GM12875 (cell line): ENCODE data around the gene TBC1D2.

Source experiments
- H3K4me3 ChIP-seq: one replicate; pipeline ENCODE4 v1.5.1; 2011; ENCODE audit warnings: low read depth, low read length, control low read depth
- TF ChIP-seq, protein P1 (sequence below): IDR thresholded peaks from 2 replicates; pipeline ENCODE4 v1.5.1; 2011; ENCODE audit warnings: low read depth, mild to moderate bottlenecking, control low read depth, inconsistent platforms, low read length, moderate library complexity, borderline replicate concordance; ENCODE audit not compliant: insufficient read depth

TBC1D2 gene

GRCh38 chr9:98229620-98230019 is 25.8 kb downstream of the TBC1D2 start:
- H3K4me3 ChIP-seq = no peak overlapping the region
- TF ChIP-seq, protein P1, sequence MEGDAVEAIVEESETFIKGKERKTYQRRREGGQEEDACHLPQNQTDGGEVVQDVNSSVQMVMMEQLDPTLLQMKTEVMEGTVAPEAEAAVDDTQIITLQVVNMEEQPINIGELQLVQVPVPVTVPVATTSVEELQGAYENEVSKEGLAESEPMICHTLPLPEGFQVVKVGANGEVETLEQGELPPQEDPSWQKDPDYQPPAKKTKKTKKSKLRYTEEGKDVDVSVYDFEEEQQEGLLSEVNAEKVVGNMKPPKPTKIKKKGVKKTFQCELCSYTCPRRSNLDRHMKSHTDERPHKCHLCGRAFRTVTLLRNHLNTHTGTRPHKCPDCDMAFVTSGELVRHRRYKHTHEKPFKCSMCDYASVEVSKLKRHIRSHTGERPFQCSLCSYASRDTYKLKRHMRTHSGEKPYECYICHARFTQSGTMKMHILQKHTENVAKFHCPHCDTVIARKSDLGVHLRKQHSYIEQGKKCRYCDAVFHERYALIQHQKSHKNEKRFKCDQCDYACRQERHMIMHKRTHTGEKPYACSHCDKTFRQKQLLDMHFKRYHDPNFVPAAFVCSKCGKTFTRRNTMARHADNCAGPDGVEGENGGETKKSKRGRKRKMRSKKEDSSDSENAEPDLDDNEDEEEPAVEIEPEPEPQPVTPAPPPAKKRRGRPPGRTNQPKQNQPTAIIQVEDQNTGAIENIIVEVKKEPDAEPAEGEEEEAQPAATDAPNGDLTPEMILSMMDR = no peak

DNA sequence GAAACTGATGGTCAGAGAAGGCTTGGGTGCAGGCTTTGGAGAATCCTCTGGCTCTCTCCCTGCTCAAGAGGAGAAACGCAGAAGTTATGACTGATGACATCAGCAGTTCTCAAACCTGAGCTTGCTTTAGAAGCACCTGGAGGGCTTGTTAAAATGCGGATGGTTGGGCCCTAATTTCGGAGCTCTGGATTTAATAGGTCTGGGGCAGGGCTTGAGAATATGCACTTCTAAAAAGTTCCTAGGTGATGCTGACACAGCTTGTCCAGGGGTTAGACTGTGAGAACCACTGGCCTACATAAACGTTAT is 26.4 kb downstream of the TBC1D2 start:
- TF ChIP-seq, protein P1 = no peak
- no peak overlapping the region for H3K4me3 ChIP-seq

DNA sequence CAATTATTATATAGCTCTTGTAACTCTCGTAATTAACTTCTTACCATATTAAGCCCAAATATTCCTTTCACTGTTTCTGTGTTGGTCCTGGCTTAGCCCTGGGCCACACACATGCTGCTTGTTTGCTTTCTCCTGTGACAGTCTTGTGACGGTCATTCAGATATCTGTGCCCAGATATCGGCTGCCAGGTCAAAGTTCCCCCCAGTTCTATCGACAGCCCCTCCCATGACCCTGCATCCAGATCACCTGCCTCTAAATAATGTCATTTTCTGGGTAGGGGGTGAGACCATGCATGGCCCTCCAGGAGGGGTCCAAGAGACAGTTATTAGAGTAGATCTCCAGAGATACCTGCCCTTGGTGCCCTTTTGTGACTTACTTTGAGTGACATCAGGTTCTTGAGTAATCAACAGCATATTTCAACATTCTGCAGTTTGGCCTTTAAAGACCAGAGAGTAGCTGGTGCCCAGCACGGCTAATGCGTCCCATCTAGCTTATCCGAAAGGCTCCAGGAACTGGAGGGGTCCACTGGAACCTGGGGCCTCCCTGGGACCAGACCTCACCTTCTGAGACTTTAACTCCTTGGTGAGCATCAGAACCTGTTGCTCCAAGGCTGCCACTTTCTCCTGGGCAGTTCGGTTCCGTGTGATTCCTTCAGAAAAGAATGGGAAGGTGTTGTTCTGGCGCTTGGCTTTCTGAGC is 26.9 kb downstream of the TBC1D2 start:
- H3K4me3 ChIP-seq = no peak overlapping the region
- TF ChIP-seq, protein P1 = no peak

DNA sequence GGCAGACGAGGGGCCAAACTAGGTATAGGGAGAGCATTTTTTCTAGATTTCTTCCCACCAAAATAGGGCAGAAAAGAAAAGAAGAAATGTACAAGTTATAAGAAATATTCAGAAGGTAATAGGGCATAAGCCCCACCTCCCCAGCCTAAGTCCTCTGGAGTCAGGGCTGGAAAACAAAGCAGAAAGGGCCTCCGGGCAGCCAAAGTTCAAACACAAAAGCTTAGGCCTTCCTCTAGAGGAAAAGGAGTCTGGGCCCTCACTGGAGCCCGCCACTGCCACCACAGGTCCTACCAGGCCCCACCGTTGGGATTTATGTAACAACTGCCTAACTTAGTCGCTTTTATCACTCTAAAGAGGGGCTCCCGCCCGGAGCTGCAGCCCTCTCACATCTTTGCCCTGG is 27.6 kb downstream of the TBC1D2 start:
- TF ChIP-seq, protein P1 = no peak
- no peak overlapping the region for H3K4me3 ChIP-seq

DNA sequence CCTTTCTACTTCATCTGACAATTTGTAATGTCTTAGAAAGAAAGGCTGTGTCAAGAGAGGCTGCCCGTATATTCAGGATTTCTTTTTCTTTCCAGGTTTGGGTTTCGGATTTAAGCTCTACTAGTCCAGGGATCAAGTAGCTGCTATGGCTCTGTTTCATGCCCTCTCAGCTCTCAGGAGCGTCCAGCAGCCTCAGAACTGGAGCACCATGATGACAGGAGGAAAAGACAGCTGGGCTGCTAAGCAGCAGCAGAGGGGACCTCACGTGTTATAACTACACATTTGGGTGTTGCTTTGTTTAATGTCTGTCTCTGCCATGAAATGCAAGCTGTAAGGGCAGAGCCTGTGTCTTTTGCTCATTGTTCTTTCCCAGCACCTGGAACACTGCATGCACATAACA is 28.5 kb downstream of the TBC1D2 start:
- no peak overlapping the region for H3K4me3 ChIP-seq
- TF ChIP-seq, protein P1 = no peak

- H3K4me3 ChIP-seq = no peak overlapping the region
- TF ChIP-seq, protein P1 = no peak
Observed at GRCh38 chr9:98226516-98226915, 28.9 kb downstream of the TBC1D2 start.

DNA sequence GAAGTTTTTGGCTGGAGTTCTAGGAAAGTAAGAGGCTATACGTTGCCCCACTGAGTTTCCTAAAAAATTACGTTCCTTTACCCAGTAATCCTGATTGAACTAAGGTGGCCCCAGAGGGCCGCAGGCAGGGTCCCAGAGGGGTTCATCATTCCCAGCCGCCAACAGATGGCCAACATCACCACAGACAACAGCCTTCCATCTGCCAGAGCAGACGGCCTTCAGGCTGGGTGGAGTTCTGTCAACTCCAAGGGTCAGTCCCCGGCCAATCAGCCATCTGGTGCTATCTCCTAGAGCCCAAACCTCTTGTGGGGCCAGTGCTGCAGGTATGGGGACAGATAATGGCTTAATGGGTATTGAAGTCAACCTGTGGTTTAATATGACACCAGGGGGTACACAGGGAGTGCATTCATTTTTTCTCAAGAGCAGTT is 30.4 kb downstream of the TBC1D2 start:
- TF ChIP-seq, protein P1 = no peak
- no peak overlapping the region for H3K4me3 ChIP-seq
